Upper lobe of left lung (tissue), 4 donors: ENCODE measurements around the gene PTPRN2.

Experiments
- POLR2A ChIP-seq, 4 donors: fragments of 450-650 bp; IDR thresholded peaks; one replicate each; pipeline ENCODE4 v1.5.1; 2016 to 2017; ENCODE audit warnings: antibody characterized with exemption in 4 of 4, mild to moderate bottlenecking in 2 of 4
- POLR2AphosphoS5 ChIP-seq, 2 donors: sonication (generic); formaldehyde crosslinking; IDR thresholded peaks; one replicate each; pipeline ENCODE4 v1.5.1; 2017; ENCODE audit warnings: antibody characterized with exemption in 2 of 2
- TF ChIP-seq, protein P1 (sequence below), 6 experiments: fragments of 450-650 bp in 4 of 6; fragments of 200-600 bp in 2 of 6; sonication (generic) in 2 of 6; IDR thresholded peaks; one replicate each; pipeline ENCODE4 v1.5.1; 2016 to 2019; ENCODE audit warnings: antibody characterized with exemption in 6 of 6

DNA sequence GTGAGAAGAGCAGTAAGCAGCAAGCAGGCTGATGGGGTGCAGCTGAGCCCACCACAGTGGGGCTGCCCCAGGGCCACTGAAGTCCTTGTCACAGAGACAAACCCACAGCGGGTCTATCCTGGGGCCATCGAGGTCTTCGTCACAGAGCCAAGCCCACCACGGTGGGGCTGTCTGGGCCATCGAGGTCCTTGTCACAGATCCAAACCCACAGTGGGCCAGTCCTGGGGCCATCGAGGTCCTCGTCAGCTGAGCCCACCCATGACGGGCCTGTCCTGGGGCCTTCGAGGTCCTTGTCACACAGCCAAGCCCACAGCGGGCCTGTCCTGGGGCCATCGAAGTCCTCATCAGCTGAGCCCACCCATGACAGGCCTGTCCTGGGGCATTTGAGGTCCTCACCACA lies 700.9 kb downstream of the PTPRN2 start:
- TF ChIP-seq, protein P1, sequence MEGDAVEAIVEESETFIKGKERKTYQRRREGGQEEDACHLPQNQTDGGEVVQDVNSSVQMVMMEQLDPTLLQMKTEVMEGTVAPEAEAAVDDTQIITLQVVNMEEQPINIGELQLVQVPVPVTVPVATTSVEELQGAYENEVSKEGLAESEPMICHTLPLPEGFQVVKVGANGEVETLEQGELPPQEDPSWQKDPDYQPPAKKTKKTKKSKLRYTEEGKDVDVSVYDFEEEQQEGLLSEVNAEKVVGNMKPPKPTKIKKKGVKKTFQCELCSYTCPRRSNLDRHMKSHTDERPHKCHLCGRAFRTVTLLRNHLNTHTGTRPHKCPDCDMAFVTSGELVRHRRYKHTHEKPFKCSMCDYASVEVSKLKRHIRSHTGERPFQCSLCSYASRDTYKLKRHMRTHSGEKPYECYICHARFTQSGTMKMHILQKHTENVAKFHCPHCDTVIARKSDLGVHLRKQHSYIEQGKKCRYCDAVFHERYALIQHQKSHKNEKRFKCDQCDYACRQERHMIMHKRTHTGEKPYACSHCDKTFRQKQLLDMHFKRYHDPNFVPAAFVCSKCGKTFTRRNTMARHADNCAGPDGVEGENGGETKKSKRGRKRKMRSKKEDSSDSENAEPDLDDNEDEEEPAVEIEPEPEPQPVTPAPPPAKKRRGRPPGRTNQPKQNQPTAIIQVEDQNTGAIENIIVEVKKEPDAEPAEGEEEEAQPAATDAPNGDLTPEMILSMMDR (IDR thresholded peaks at IDR 0.05): no peak
- TF ChIP-seq POLR2A (IDR thresholded peaks at IDR 0.05) (no peak), POLR2AphosphoS5 (IDR thresholded peaks at IDR 0.05) (no peak)
